ENCODE results near the gene TEX13A.
"Not testable (repeated sequence)": the region's sequence is repeated elsewhere in the genome, so short reads cannot be mapped to it uniquely, and the experiment has no call there.

TEX13A gene, protein sequence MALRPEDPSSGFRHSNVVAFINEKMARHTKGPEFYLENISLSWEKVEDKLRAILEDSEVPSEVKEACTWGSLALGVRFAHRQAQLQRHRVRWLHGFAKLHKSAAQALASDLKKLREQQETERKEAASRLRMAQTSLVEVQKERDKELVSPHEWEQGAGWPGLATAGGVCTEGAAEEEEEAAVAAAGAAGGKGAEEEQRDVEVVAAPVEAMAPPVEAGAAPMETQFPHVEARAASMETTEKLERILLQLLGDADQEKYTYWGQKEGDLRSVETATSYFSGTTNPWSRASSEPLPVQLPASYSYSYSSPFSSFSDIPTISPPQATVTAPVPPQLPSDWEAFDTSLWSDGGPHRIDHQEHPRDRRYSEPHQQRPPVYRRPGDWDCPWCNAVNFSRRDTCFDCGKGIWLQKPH

GRCh38 chrX:105220636-105221035 is at the start of gene TEX13A:
Gene TEX13A (minus strand): TSS chrX:105220694. CDS start chrX:105220397, 297 bp downstream.
- DNase-seq, result no peak

DNA sequence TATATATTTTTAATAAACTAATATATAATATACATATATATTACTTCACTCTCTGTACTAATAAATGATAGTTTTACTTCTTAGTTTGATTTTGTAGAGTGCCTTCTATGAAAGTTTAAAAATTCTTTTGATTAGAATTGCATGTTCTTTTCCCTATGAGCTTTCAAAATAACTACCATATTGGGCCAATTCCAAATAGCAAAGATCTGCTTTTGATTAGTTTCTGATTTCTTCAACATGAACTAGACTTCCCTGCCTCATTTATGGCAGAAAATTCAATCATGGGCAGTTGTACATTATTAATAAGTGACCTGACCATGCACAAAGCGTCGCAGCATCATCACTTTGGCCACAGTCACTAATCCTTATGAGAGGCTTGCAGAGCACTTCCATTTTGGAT is 48.9 kb upstream of the TEX13A start:
- DNase-seq, result no peak

- no peak for DNase-seq
Measured at GRCh38 chrX:105267167-105267566, 46.7 kb upstream of the TEX13A start.

DNA sequence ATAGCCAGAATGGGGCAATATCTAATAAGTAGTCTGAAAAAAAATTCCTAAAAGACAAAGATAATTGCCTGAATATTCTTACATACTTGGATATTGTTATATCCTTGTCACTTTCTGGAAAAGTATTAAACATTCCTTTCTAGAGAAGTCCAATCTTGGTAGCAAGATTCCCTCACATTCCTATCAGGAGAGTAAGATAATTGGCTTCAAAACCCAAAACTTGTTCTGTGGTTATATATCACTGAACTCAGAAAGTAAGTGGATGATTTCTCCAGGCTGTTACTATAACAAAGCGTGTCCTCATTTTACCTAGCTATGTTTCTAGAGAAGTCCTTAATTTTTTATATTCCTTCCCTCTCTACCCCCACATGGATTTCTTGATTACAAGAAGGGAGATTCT is 46.0 kb upstream of the TEX13A start:
- no peak for DNase-seq

DNA sequence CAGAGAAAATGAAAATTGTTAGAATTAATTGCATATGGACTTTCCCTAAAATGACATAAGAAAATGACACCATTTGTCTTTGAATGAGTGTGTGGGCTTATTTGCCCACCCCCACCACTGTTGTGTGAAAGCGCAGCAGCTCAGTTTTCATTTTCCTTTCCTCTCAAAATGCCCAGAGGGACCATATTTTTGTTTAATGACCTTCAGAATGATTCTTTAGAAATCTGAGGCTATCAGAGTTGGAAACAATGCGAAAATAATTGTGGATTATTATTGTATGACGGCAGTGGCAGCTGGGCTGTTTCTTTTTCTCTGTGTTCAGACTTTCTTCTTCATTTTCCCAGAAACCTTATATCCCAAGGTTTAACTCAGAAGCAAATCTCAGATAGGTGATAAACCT is 44.6 kb upstream of the TEX13A start:
- DNase-seq, result no peak

DNA sequence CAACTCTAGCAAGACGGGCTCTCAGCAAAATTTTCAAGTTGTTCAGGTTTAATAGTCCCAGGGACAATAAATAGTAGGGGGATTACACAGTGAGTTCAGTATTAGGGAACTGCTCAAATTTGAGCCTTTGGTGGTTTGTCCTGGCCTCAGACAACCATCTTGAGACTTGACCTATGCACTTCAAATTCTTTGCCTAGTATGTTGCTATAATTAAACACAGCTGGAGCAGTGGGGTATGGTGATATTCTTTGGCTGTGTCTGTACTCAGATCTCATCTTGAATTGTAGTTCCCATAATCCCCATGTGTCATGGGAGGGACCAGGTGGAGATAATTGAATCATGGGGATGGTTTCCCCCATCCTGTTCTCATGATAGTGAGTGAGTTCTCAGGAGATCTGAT is 43.3 kb upstream of the TEX13A start:
- no peak for DNase-seq

GRCh38 chrX:105263171-105263570 is 42.7 kb upstream of the TEX13A start:
- DNase-seq, result no peak

DNA sequence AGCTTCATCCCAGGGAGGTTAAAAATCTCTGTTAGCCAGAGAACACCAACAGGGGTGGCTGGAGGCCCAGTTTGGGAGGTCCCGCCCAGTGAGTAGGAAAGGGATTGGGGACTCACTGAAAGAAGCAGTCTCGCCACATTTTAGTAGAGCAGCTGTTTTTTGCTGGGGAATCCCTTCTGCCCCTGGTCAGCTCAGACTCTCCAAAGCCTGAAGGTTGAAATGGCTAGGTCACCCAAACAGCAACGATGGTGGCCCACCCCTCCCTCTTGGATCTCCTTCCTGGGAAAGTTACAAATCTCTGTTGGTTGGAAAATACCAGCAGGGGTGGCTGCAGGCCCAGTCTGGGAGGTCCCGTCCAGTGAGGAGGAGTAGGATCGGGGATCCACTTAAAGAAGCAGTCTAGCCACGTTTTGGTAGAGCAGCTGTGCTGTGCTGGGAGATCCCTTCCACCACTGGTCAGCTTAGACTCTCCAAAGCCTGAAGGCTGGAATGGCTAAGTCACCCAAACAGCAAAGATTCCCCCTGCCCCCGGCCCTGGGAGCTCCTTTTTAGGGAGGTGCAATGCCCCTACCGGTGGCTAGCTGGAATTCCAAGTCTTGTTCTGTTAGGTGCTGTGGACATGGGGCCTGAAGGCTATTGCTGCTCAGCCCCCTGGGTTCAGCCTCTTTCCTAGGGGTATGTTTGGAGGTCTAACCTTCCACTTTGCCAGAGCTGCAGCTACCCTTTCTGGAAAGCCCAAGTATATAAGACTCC is 40.0 kb upstream of the TEX13A start:
- no peak for DNase-seq

- no peak for DNase-seq
Measured at GRCh38 chrX:105241056-105241455, 20.6 kb upstream of the TEX13A start.

DNA sequence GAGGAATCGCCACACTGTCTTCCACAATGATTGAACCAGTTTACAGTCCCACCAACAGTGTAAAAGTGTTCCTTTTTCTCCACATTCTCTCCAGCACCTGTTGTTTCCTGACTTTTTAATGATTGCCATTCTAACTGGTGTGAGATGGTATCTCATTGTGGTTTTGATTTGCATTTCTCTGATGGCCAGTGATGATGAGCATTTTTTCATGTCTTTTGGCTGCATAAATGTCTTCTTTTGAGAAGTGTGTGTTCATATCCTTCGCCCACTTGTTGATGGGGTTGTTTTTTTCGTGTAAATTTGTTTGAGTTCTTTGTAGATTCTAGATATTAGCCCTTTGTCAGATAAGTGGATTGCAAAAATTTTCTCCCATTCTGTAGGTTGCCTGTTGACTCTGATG is 16.9 kb upstream of the TEX13A start:
- not testable (repeated sequence) for DNase-seq

- DNase-seq, result no peak
Measured at GRCh38 chrX:105229146-105229545, 8.7 kb upstream of the TEX13A start.

DNA sequence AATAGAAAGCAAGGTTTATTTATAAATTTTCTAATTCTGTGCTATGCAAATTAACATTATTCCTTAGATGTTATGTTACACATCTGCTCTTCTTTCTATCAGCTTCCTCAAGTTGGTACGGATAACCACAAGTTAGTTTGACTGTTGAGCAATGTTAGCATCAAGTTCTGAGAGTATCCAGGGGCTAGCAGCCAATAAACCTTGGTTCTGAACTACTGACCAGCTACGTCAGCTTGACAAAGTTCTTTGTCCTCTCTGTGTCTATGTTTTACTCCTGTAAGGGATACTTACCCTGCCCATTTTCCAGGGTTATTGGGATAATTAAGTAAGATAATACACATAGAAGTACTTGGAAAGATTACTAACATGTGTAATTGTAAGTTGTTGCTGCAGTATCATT is 8.1 kb upstream of the TEX13A start:
- no peak for DNase-seq

DNA sequence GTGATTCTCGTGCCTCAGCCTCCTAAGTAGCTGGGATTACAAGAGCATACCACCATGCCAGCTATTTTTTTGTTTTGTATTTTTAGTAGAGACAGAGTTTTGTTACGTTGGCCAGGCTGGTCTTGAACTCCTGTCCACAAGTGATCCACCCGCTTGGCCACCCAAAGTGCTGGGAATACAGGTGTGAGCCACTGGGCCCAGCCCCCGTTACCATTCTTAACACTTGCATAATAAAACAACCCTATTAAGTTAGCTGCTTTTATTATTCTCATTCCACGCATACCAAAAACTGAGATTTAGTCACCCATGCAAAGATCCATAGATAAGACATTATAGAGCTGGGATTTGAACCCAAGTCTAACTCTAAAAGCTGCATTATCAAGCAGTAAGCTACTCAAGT is 6.0 kb upstream of the TEX13A start:
- DNase-seq, result no peak

DNA sequence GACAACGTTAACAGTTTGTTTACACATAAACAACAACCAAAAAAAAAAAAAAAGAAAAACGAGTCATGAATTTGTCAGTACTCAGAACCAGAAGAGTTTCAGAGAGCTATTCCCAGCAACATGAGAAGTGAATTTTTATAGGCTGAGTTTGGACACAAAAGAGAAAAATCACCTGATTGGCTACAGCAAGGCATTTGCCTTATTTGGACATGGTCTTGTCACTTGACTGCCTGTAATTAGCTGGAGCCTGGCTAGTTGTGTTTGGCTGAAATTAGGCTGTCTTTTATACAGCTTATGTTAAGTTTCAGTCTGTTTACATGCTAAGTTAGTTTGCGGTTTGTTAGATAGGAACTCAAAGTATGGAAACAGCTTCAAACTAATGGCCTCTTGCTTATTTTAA is 880 bp upstream of the TEX13A start:
- no peak for DNase-seq

DNA sequence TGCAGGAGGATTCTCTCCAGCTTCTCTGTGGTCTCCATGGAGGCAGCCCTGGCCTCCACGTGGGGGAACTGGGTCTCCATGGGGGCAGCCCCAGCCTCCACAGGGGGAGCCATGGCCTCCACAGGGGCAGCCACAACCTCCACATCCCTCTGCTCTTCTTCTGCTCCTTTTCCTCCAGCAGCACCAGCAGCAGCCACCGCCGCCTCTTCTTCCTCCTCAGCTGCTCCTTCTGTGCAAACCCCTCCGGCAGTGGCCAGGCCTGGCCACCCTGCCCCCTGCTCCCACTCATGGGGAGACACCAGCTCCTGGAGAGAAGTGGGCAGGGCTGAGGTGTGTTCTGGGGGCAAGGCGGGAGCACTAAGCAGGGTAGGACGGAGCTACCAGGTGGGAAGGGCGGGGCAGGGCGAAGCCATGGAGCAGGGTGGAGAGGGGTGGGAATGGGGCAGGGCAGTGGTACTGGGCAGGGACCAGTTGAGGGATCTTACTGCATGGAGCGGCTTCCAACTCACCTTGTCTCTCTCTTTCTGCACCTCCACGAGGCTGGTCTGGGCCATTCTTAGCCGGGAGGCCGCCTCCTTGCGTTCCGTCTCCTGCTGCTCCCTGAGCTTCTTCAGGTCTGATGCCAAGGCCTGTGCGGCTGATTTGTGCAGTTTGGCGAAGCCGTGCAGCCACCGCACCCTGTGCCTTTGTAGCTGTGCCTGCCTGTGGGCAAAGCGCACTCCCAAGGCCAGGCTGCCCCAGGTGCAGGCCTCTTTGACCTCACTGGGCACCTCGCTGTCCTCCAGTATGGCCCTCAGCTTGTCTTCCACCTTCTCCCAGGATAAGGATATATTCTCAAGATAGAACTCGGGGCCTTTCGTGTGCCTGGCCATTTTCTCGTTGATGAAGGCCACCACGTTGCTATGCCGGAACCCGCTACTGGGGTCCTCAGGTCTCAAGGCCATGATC is 766 bp downstream of the TEX13A start:
- DNase-seq, result no peak

DNA sequence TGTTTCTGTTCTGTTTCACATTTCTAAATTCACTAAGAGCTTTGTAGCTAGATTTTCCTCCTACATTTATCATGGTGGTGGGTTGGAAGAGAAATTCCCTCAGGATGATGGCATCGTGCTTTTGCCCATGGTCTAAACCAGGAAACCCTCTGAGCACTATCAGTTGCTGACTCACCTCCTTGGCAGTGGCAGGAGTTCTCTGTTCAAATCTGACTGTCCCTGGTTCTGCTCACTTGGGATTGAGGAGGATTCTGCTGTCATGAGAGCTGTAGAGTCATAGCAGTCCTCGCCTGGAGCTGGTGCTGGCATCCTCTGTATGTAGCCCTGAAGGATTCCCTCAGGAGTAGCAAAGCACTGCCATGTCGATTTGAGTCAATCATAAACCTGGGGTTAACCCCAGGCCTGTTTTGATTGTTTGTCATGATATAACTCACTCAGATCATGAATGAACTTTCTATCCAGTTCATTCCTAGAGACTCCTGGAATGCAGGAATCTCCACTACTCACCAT is 9.4 kb downstream of the TEX13A start:
- no peak for DNase-seq

- DNase-seq, result no peak
Measured at GRCh38 chrX:105210258-105210657, 10.2 kb downstream of the TEX13A start.

- no peak for DNase-seq
Measured at GRCh38 chrX:105209406-105209805, 11.1 kb downstream of the TEX13A start.

GRCh38 chrX:105191878-105192277 is 28.6 kb downstream of the TEX13A start:
- DNase-seq, result no peak

DNA sequence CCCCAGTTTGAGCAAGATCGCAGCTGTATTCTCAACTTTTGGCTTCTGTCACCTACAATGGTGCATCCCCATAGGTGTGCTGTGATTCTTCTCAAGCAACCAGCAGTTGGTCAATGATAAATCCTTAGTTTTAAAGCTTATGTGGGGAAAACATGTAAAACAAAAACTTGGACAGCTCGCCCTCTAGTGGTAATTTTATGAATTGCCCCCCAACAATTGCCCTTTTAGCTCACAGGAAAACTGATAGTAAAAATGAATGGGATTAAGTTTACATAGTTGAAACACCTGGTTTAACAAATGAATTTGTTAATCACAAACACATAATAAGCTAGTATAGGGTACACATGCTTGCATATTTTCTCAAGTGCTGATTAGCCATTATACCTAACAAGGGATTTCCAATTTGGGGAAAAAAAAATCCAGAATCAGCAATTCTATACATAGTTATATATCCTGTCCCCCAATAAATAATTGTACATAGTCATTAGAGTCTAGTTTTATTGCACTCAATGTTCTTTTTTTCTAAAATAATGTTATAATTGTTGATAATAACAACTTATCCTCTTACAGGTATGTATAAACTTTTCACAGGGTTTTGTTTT is 30.1 kb downstream of the TEX13A start:
- no peak for DNase-seq

GRCh38 chrX:105189093-105189492 is 31.4 kb downstream of the TEX13A start:
- DNase-seq, result no peak

GRCh38 chrX:105179644-105180043 is 40.9 kb downstream of the TEX13A start:
- no peak for DNase-seq

GRCh38 chrX:105173071-105173470 is 47.4 kb downstream of the TEX13A start:
- DNase-seq, result no peak

All from NCI-H774 (cell line).